Caco-2 (cell line): ENCODE measurements around the gene CLDN25. TPM values are rescaled to one million over a fixed set of nuclear protein-coding genes. Genes with fewer than 3 reads are reported as not detected.
A peak's percentile ranks its signal among the peaks of the same experiment; 100 is the strongest.
"Not testable (repeated sequence)": the region's sequence is repeated elsewhere in the genome, so short reads cannot be mapped to it uniquely, and the experiment has no call there.

Experiments
- BruUV-seq: library from RNA; stranded (reverse); fragments of 400-500 nt; replicated peaks from 2 replicates; lab custom pipeline; 2021; lab: Mats Ljungman, UMichigan
- CTCF ChIA-PET: fragments of 300-600 bp; sonication (Branson Sonifier 250); formaldehyde crosslinking; loops from one replicate; lab custom pipeline; 2022; ENCODE audit warnings: antibody characterized with exemption; lab: Charles Lee
- POLR2A ChIA-PET: fragments of 300-600 bp; sonication (Branson Sonifier 250); formaldehyde crosslinking; loops from one replicate; lab custom pipeline; 2022; ENCODE audit warnings: antibody characterized with exemption; lab: Charles Lee
- DNase-seq, 2 experiments: peaks; one replicate each; pipeline versions ENCODE4 v3.0.0 to v3.0.0-alpha.2; 2020 to 2022
- H3K27me3 ChIP-seq: replicated peaks from 2 replicates; pipeline ENCODE4 v1.6.0; 2011; ENCODE audit warnings: low read length; ENCODE audit not compliant: control insufficient read depth, insufficient read depth
- H3K36me3 ChIP-seq: 2 replicates; pipeline ENCODE4 v1.5.1; 2011; ENCODE audit warnings: low read length; ENCODE audit not compliant: control insufficient read depth, insufficient read depth
- H3K4me1 ChIP-seq: fragments of 250-450 bp; sonication (Bioruptor Pico); 2 replicates; pipeline ENCODE4 v1.5.1; 2020; ENCODE audit warnings: mild to moderate bottlenecking
- H3K4me3 ChIP-seq: 2 replicates; pipeline ENCODE4 v1.5.1; 2011; ENCODE audit warnings: low read depth, mild to moderate bottlenecking, control low read depth, low read length
- H3K9me3 ChIP-seq: fragments of 250-450 bp; sonication (Bioruptor Pico); 2 replicates; pipeline ENCODE4 v1.5.1; 2020; ENCODE audit warnings: mild to moderate bottlenecking, moderate library complexity
- H3K27ac Mint-ChIP-seq: one replicate; pipeline ENCODE4 v1.8.0; 2022; ENCODE audit warnings: mixed read lengths; ENCODE audit not compliant: unreplicated experiment
- H3K27me3 Mint-ChIP-seq: one replicate; pipeline ENCODE4 v1.8.0; 2022; ENCODE audit warnings: mixed read lengths; ENCODE audit not compliant: insufficient read depth, unreplicated experiment
- H3K36me3 Mint-ChIP-seq: one replicate; pipeline ENCODE4 v1.8.0; 2022; ENCODE audit warnings: mild to moderate bottlenecking, mixed read lengths; ENCODE audit not compliant: insufficient read depth, unreplicated experiment
- H3K4me1 Mint-ChIP-seq: one replicate; pipeline ENCODE4 v1.8.0; 2022; ENCODE audit warnings: low read depth, mixed read lengths; ENCODE audit not compliant: unreplicated experiment
- H3K4me3 Mint-ChIP-seq: one replicate; pipeline ENCODE4 v1.8.0; 2022; ENCODE audit warnings: mild to moderate bottlenecking, moderate library complexity, mixed read lengths; ENCODE audit not compliant: unreplicated experiment
- H3K9me3 Mint-ChIP-seq: one replicate; pipeline ENCODE4 v1.8.0; 2022; ENCODE audit warnings: mixed read lengths; ENCODE audit not compliant: unreplicated experiment
- intact Hi-C: fragments of 100-400 bp; cut with micrococcal nuclease; formaldehyde crosslinking; loops from one replicate; pipeline ENCODE4 v1.10.0; 2022; ENCODE audit not compliant: unreplicated experiment
- total RNA-seq: library from RNA; stranded (reverse); gene quantifications from 2 replicates; pipeline ENCODE4 v1.2.3, GENCODE V29; 2022
- TF ChIP-seq, protein P1 (sequence below), 2 experiments: fragments of 200-600 bp in 1 of 2; IDR thresholded peaks; 1 replicate in 1 of 2; 2 replicates in 1 of 2; pipeline versions ENCODE4 v1.5.1 to v1.8.0; 2011 to 2022; ENCODE audit warnings: antibody characterized with exemption in 1 of 2, control low read depth in 1 of 2, inconsistent platforms in 1 of 2, low read depth in 1 of 2, low read length in 1 of 2, mild to moderate bottlenecking in 1 of 2, moderate library complexity in 1 of 2; ENCODE audit not compliant: insufficient read depth in 1 of 2, severe bottlenecking in 1 of 2, unreplicated experiment in 1 of 2

The CLDN25 gene
- total RNA-seq, 1 experiment from 2014 or later, result not detected

DNA sequence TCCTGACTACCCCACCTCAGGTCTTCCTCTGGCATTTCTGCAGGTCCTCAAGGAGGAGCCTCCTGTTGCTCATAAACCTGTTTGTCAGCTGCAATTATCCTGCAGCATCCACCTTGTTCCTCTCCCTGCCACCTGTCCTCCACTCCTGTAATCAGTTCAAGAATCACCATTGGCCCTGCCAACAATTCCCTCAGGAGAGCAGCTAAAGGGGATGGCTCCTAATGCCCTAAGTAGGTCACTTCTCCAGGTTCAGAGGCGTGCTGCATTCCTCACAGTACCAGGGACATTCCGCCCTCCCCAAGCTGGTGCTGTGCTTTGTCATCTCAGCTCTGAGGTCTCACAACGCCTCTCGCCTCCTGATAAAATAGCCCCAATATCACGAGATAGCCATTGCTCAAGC lies 2.1 kb downstream of the CLDN25 start:
- H3K4me3 ChIP-seq, result no peak overlapping the region
- Mint-ChIP-seq H3K9me3 (no peaks in the 10 kb centered on the region), H3K4me3 (no peak overlapping the region), H3K36me3 (no peaks in the 10 kb centered on the region), H3K27me3 (peaks cover 2% of the 10 kb centered on the region), H3K27ac (no peak overlapping the region), H3K4me1 (peaks cover 12% of the 10 kb centered on the region)
- peaks cover 6% of the 10 kb centered on the region for H3K4me1 ChIP-seq
- CTCF ChIA-PET, result interaction anchor here (0.6 to 1.6 kb wide), 3 partner anchors 8 to 15 kb away, joined by 5 to 8 read pairs (median 7); partner anchors contain the start of gene ZW10
- DNase-seq, result peak in 1 of 2 experiments; percentile 34
- no peaks in the 10 kb centered on the region for H3K36me3 ChIP-seq
- intact Hi-C loops, result no loop called here
- no TSS peak for BruUV-seq
- TF ChIP-seq, protein P1, sequence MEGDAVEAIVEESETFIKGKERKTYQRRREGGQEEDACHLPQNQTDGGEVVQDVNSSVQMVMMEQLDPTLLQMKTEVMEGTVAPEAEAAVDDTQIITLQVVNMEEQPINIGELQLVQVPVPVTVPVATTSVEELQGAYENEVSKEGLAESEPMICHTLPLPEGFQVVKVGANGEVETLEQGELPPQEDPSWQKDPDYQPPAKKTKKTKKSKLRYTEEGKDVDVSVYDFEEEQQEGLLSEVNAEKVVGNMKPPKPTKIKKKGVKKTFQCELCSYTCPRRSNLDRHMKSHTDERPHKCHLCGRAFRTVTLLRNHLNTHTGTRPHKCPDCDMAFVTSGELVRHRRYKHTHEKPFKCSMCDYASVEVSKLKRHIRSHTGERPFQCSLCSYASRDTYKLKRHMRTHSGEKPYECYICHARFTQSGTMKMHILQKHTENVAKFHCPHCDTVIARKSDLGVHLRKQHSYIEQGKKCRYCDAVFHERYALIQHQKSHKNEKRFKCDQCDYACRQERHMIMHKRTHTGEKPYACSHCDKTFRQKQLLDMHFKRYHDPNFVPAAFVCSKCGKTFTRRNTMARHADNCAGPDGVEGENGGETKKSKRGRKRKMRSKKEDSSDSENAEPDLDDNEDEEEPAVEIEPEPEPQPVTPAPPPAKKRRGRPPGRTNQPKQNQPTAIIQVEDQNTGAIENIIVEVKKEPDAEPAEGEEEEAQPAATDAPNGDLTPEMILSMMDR (IDR thresholded peaks at IDR 0.05; ENCODE audit: insufficient read depth in 1 of 2, low read depth in 1 of 2, low read length in 1 of 2, severe bottlenecking in 1 of 2, unreplicated experiment in 1 of 2), result no peak
- no peaks in the 10 kb centered on the region for H3K9me3 ChIP-seq
- H3K27me3 ChIP-seq, result peaks cover 1% of the 10 kb centered on the region; the same call in 1 of the 2 replicates
- POLR2A ChIA-PET, result interaction anchor here (1.1 kb wide), 1 partner anchor 8 kb away, joined by 4 read pairs; the partner anchor contains the start of gene ZW10

DNA sequence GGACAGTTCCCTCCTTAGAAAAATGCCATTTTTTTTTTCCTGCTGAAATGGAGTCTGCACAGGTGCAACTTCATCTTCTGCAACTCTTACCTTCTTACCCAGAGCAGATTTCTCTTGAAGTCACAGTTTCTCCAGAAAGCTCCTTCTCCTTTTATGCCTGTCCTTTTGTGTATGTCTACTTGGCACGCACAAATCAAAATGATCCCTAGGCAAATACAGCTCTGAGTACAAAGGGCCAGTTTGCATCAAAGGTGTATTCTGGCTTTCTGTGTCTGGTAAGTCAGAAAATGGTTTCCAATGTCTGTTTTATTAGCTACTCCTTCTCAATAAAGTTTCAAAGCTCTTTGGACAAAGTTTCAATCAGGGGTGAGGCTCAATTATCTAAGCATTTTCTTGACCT lies 2.5 kb downstream of the CLDN25 start:
- no peak overlapping the region for H3K27ac Mint-ChIP-seq
- no TSS peak for BruUV-seq
- peaks cover 3% of the 10 kb centered on the region for H3K27me3 Mint-ChIP-seq
- no peaks in the 10 kb centered on the region for H3K9me3 Mint-ChIP-seq
- no peaks in the 10 kb centered on the region for H3K36me3 Mint-ChIP-seq
- Histone ChIP-seq H3K9me3 (no peaks in the 10 kb centered on the region), H3K36me3 (no peaks in the 10 kb centered on the region), H3K4me1 (peaks cover 6% of the 10 kb centered on the region), H3K4me3 (no peak overlapping the region), H3K27me3 (peaks cover 1% of the 10 kb centered on the region; the same call in 1 of the 2 replicates)
- no peak overlapping the region for H3K4me3 Mint-ChIP-seq
- H3K4me1 Mint-ChIP-seq, result peaks cover 12% of the 10 kb centered on the region
- intact Hi-C loops, result no loop called here
- DNase-seq, result no peak
- ChIA-PET POLR2A (interaction anchor here (1.1 kb wide), 1 partner anchor 9 kb away, joined by 4 read pairs; the partner anchor contains the start of gene ZW10), CTCF (interaction anchor here (1.4 to 1.6 kb wide), 2 partner anchors 9 to 14 kb away, joined by 7 to 8 read pairs; partner anchors contain the start of gene ZW10)
- TF ChIP-seq, protein P1 (IDR thresholded peaks at IDR 0.05; ENCODE audit: insufficient read depth in 1 of 2, low read depth in 1 of 2, low read length in 1 of 2, severe bottlenecking in 1 of 2, unreplicated experiment in 1 of 2), result no peak

DNA sequence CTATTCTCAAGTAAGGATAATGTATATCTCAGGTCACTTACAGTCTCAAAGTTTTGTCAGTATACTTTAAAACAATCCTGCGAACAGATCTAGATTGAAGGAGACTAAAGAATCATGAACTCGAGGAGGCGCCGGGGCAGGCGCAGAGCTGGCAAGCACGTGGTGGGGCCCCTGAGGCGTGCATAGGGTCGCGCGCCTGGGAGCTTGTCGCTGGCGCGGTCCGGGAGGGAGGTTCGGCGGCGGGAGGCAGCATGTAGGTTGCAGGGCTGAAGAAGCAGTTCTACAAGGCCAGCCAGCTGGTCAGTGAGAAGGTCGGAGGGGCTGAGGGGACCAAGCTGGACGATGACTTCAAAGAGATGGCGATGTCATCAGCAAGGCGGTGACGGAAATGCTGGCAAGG lies 9.4 kb downstream of the CLDN25 start:
- H3K4me3 ChIP-seq, H3K36me3 Mint-ChIP-seq, H3K36me3 ChIP-seq, H3K27me3 ChIP-seq, H3K9me3 Mint-ChIP-seq, POLR2A ChIA-PET, H3K4me1 Mint-ChIP-seq, H3K4me1 ChIP-seq, BruUV-seq, H3K9me3 ChIP-seq, H3K4me3 Mint-ChIP-seq, DNase-seq, intact Hi-C loops, CTCF ChIA-PET, H3K27ac Mint-ChIP-seq: not testable (repeated sequence)
- peaks cover 11% of the 10 kb centered on the region for H3K27me3 Mint-ChIP-seq
